ENCODE measurements around the gene MAB21L4. TPM values are rescaled to one million over a fixed set of nuclear protein-coding genes. Genes with fewer than 3 reads are reported as not detected.
A peak's percentile ranks its signal among the peaks of the same experiment; 100 is the strongest.

The MAB21L4 gene
- total RNA-seq, 1 donor from 2014 or later, result 0.53 TPM

DNA sequence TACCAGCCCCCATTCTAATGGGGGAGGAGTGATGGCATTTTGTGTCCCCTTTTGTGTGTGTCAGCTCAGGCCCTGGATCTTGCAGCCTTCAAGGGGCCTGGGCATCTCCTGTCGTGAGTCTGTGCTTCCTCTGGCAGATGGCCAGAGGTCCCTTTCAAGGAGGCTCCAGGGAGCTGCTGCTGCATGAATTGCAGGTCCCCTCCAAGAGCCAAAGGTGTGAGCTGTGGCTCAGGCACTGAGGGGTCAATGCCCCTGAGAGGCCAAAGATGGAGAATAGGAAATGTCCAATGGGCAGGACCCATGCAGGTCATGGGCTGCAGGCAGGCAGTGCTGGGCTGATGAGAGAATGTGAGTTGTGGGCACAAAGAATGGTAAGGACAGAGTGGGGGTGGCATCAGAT lies 10.4 kb downstream of the MAB21L4 start:
- no peak for FAIRE-seq
- no peak for TF ChIP-seq CTCF (IDR thresholded peaks at IDR 0.05; ENCODE audit: insufficient read depth, low read length, severe bottlenecking)

DNA sequence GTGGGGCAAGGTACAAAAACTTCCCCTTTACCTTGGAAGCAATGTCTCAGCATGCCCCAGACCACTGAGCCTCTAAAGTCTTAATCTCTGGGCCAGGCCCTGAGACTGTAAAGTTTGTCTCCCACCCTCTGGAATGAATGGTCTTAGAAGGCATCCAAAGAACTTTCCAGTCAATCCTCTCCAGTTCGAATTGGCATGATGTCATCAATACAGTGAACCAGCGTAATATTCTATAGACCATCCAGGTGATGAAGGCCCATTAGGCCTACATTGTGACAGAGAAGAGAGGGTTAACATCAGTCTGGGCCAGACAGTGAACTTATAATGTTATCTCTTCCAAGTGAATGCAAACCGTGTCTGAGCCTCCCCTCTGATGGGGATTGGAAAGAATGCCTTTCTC lies 11.2 kb downstream of the MAB21L4 start:
- FAIRE-seq, result no peak

More for the DNA sequence above, 10.4 kb downstream of the MAB21L4 start:
- no peaks in the 10 kb centered on the region for H3K36me3 ChIP-seq (ENCODE audit: control insufficient read depth, insufficient read depth, low read length)
- no peak overlapping the region for H3K4me3 ChIP-seq (ENCODE audit: low read depth, low read length)
- H3K27me3 ChIP-seq (ENCODE audit: control insufficient read depth, insufficient read depth, low read length), result peaks cover 3% of the 10 kb centered on the region
- DNase-seq (ENCODE audit: low read depth), result no peak

GRCh38 chr2:240884221-240884620 lies 11.7 kb downstream of the MAB21L4 start:
- DNase-seq (ENCODE audit: low read depth) (no peak), FAIRE-seq (peak; percentile 36)
- Histone ChIP-seq H3K36me3 (ENCODE audit: control insufficient read depth, insufficient read depth, low read length) (no peaks in the 10 kb centered on the region), H3K4me3 (ENCODE audit: low read depth, low read length) (no peak overlapping the region), H3K27me3 (ENCODE audit: control insufficient read depth, insufficient read depth, low read length) (peaks cover 3% of the 10 kb centered on the region)
- no peak for TF ChIP-seq CTCF (IDR thresholded peaks at IDR 0.05; ENCODE audit: insufficient read depth, low read length, severe bottlenecking)

More for the DNA sequence above, 11.2 kb downstream of the MAB21L4 start:
- Histone ChIP-seq H3K36me3 (ENCODE audit: control insufficient read depth, insufficient read depth, low read length) (no peaks in the 10 kb centered on the region), H3K4me3 (ENCODE audit: low read depth, low read length) (no peak overlapping the region), H3K27me3 (ENCODE audit: control insufficient read depth, insufficient read depth, low read length) (peaks cover 3% of the 10 kb centered on the region)
- no peak for DNase-seq (ENCODE audit: low read depth)
- TF ChIP-seq CTCF (IDR thresholded peaks at IDR 0.05; ENCODE audit: insufficient read depth, low read length, severe bottlenecking), result no peak

- FAIRE-seq (no peak), DNase-seq (ENCODE audit: low read depth) (no peak)
- Histone ChIP-seq H3K27me3 (ENCODE audit: control insufficient read depth, insufficient read depth, low read length) (peaks cover 3% of the 10 kb centered on the region), H3K36me3 (ENCODE audit: control insufficient read depth, insufficient read depth, low read length) (no peaks in the 10 kb centered on the region), H3K4me3 (ENCODE audit: low read depth, low read length) (no peak overlapping the region)
- no peak for TF ChIP-seq CTCF (IDR thresholded peaks at IDR 0.05; ENCODE audit: insufficient read depth, low read length, severe bottlenecking)
Observed at GRCh38 chr2:240881913-240882312, 14.0 kb downstream of the MAB21L4 start.

DNA sequence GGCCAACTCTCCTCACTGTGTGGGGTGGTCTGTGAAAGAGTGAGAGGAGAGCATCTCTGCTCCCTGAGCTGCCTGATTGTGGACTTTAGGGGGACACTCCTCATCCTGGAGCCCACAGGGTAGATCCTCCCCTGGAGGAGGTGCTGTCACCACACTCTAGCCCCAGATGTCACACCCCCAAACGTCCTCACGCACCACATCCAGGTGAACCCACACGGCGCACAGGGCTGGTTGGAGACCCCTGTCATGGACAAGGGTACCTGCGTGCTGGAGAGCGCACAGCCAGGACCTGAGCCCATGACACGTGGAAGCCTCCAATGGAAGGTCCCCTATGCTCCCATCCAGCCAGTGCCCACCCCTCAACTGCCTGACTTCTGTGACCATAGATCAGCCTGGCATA lies 16.9 kb downstream of the MAB21L4 start:
- no peak for DNase-seq (ENCODE audit: low read depth)
- H3K36me3 ChIP-seq (ENCODE audit: control insufficient read depth, insufficient read depth, low read length), result no peaks in the 10 kb centered on the region
- TF ChIP-seq CTCF (IDR thresholded peaks at IDR 0.05; ENCODE audit: insufficient read depth, low read length, severe bottlenecking), result no peak
- H3K27me3 ChIP-seq (ENCODE audit: control insufficient read depth, insufficient read depth, low read length), result peaks cover 2% of the 10 kb centered on the region
- H3K4me3 ChIP-seq (ENCODE audit: low read depth, low read length), result no peak overlapping the region
- no peak for FAIRE-seq

DNA sequence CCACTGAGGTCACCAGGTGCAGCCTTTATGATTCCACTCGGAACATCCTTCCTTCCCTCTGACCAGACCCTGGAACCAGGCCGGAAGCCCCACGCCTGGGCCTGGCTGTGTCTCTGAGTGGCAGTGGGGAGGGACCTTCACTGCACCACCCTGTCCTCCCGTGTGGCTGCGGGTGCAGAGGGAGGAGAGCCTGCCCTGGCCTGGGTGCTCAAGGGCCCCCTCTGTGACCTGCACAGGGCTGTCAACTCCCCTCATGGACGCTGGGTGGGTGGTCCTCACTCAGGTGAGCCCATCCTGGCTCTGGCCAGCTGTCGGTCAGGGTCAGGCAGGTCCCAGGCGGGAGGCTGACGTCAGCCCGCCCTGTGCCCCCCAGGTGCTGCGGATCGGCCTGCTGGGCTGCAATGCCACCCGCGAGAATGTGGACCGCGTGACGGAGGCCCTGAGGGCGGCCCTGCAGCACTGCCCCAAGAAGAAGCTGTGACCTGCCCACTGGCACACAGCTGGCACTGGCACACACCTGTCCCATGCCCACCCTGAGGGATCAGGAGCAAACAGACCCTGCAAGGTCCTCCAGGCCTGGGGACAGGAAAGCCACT lies 17.5 kb downstream of the MAB21L4 start:
- H3K4me3 ChIP-seq (ENCODE audit: low read depth, low read length), result no peak overlapping the region
- H3K36me3 ChIP-seq (ENCODE audit: control insufficient read depth, insufficient read depth, low read length), result no peaks in the 10 kb centered on the region
- no peak for FAIRE-seq
- TF ChIP-seq CTCF (IDR thresholded peaks at IDR 0.05; ENCODE audit: insufficient read depth, low read length, severe bottlenecking), result no peak
- H3K27me3 ChIP-seq (ENCODE audit: control insufficient read depth, insufficient read depth, low read length), result no peaks in the 10 kb centered on the region
- no peak for DNase-seq (ENCODE audit: low read depth)

Data from bronchial epithelial cell (primary cell).